Left lung (tissue), 10 donors: ENCODE data around the gene FIBP. TPM values are rescaled to one million over a fixed set of nuclear protein-coding genes. Genes with fewer than 3 reads are reported as not detected.

Experiments used
- ATAC-seq: fragments of 200-7000 bp; cut with Tn5 transposase; one replicate; pipeline ENCODE4 v1.9.1; 2020; ENCODE audit warnings: moderate library complexity
- DNase-seq, 4 donors: peaks; one replicate each; pipeline ENCODE4 v3.0.0-alpha.2; 2013 to 2020
- H3K27ac ChIP-seq, 2 donors: fragments of 200-600 bp; sonication (generic) in 1 of 2; one replicate each; pipeline versions ENCODE4 v1.5.0 to v1.8.0; 2020 to 2021
- H3K27me3 ChIP-seq, 2 donors: fragments of 200-600 bp; sonication (generic) in 1 of 2; one replicate each; pipeline versions ENCODE4 v1.5.0 to v1.8.0; 2020 to 2021
- H3K36me3 ChIP-seq, 2 donors: fragments of 200-600 bp; sonication (generic) in 1 of 2; one replicate each; pipeline versions ENCODE4 v1.5.0 to v1.8.0; 2020 to 2021
- H3K4me1 ChIP-seq, 2 donors: fragments of 200-600 bp; one replicate each; pipeline ENCODE4 v1.8.0; 2021
- H3K4me3 ChIP-seq, 2 donors: fragments of 200-600 bp; sonication (generic) in 1 of 2; one replicate each; pipeline versions ENCODE4 v1.5.0 to v1.8.0; 2020 to 2021; ENCODE audit warnings: mild to moderate bottlenecking in 1 of 2
- H3K9me3 ChIP-seq, 2 donors: fragments of 200-600 bp; sonication (generic) in 1 of 2; one replicate each; pipeline versions ENCODE4 v1.5.0 to v1.8.0; 2020 to 2021
- CTCF ChIP-seq, 2 donors: fragments of 200-600 bp; sonication (generic) in 1 of 2; IDR thresholded peaks; one replicate each; pipeline versions ENCODE4 v1.5.0 to v1.8.0; 2021; ENCODE audit warnings: antibody characterized with exemption in 2 of 2
- intact Hi-C, 2 donors: fragments of 100-400 bp; cut with DNase I; formaldehyde crosslinking; loops; one replicate each; pipeline versions ENCODE4 v1.11.2 to v1.14.2; 2022
- polyA plus RNA-seq, 6 donors: library from polyadenylated mRNA; unstranded; fragments of 120-200 nt; gene quantifications; one replicate each; pipeline ENCODE4 v1.2.1, GENCODE V29; 2013; ENCODE audit not compliant: insufficient read length in 6 of 6
- total RNA-seq, 2 donors: library from RNA; stranded (reverse); fragmentation: NEBNext Ultra II Directional; extraction: Animal tissue kit (Norgen Biotek cat#: 25700); gene quantifications; one replicate each; pipeline ENCODE4 v1.2.1, GENCODE V29; 2021
- donor health status: DM: no; HTN: yes; CAD: no.
- donor health status: DM: no; HTN: no; CAD: no.

FIBP gene
- total and polyA plus RNA-seq, 8 donors, result 56.5 to 83.0 (median 76.6) TPM

- H3K4me3 ChIP-seq, result no peak overlapping the region
These were observed 27.6 kb upstream of the FIBP start for GRCh38 chr11:65915821-65916251.

GRCh38 chr11:65915101-65915820 lies 27.0 kb upstream of the FIBP start:
- peaks cover 45 to 66% of the 10 kb centered on the region in 2 donors for H3K4me1 ChIP-seq

More at GRCh38 chr11:65915821-65916251, 27.6 kb upstream of the FIBP start:
- ATAC-seq (peak; percentile 40), DNase-seq (peak in 2 of 4 donors; percentile 83 to 90)
- peaks cover 0 to 6% of the 10 kb centered on the region in 2 donors for H3K36me3 ChIP-seq
- H3K27ac ChIP-seq, result peak overlapping the region; percentile 81 to 94
- peaks cover 50 to 71% of the 10 kb centered on the region in 2 donors for H3K4me1 ChIP-seq
- intact Hi-C loops, result no loop called here
- no peak for TF ChIP-seq CTCF (IDR thresholded peaks at IDR 0.05)
- no peaks in the 10 kb centered on the region for H3K9me3 ChIP-seq
- no peaks in the 10 kb centered on the region for H3K27me3 ChIP-seq

GRCh38 chr11:65912845-65913244 lies 24.6 kb upstream of the FIBP start:
- DNase-seq, result no peak
- no peak overlapping the region for H3K4me3 ChIP-seq
- H3K27me3 ChIP-seq, result peaks cover 0 to 9% of the 10 kb centered on the region in 2 donors
- no peak for TF ChIP-seq CTCF (IDR thresholded peaks at IDR 0.05)
- H3K27ac ChIP-seq, result no peak overlapping the region
- peaks cover 40 to 56% of the 10 kb centered on the region in 2 donors for H3K4me1 ChIP-seq
- intact Hi-C loops, result no loop called here
- no peaks in the 10 kb centered on the region for H3K9me3 ChIP-seq
- peaks cover 0 to 6% of the 10 kb centered on the region in 2 donors for H3K36me3 ChIP-seq
- ATAC-seq, result peak; percentile 11

More at GRCh38 chr11:65915101-65915820, 27.0 kb upstream of the FIBP start:
- peak overlapping the region; percentile 81 to 94 for H3K27ac ChIP-seq
- H3K4me3 ChIP-seq, result no peak overlapping the region
- ATAC-seq (no peak), DNase-seq (no peak)
- H3K9me3 ChIP-seq, result no peaks in the 10 kb centered on the region
- no peak for TF ChIP-seq CTCF (IDR thresholded peaks at IDR 0.05)
- H3K27me3 ChIP-seq, result no peaks in the 10 kb centered on the region
- H3K36me3 ChIP-seq, result peaks cover 0 to 6% of the 10 kb centered on the region in 2 donors
- intact Hi-C loops, result no loop called here

- H3K27ac ChIP-seq, result peak overlapping the region in 1 of 2 donors; percentile 13
- TF ChIP-seq CTCF (IDR thresholded peaks at IDR 0.05), result peak in 1 of 2 donors; percentile 25
- ATAC-seq, result peak; percentile 14
- peak in 2 of 4 donors; percentile 64 to 86 for DNase-seq
- no peaks in the 10 kb centered on the region for H3K36me3 ChIP-seq
- H3K4me3 ChIP-seq, result no peak overlapping the region
- peaks cover 0 to 9% of the 10 kb centered on the region in 2 donors for H3K27me3 ChIP-seq
- H3K9me3 ChIP-seq, result no peaks in the 10 kb centered on the region
- H3K4me1 ChIP-seq, result peaks cover 30 to 47% of the 10 kb centered on the region in 2 donors
- intact Hi-C loops, result no loop called here
These were observed 23.7 kb upstream of the FIBP start for GRCh38 chr11:65911682-65912568.

- DNase-seq (no peak), ATAC-seq (no peak)
- peaks cover 0 to 9% of the 10 kb centered on the region in 2 donors for H3K27me3 ChIP-seq
- H3K4me3 ChIP-seq, result no peak overlapping the region
- intact Hi-C loops, result no loop called here
- no peak overlapping the region for H3K27ac ChIP-seq
- TF ChIP-seq CTCF (IDR thresholded peaks at IDR 0.05), result no peak
- H3K36me3 ChIP-seq, result no peaks in the 10 kb centered on the region
- H3K4me1 ChIP-seq, result peaks cover 8 to 17% of the 10 kb centered on the region in 2 donors
- H3K9me3 ChIP-seq, result no peaks in the 10 kb centered on the region
These were observed 19.6 kb upstream of the FIBP start for GRCh38 chr11:65907878-65908277.
